GM18951 (cell line): ENCODE results near the gene NXPH1.

Experiments used
- POLR2A ChIP-seq: IDR thresholded peaks from 4 replicates; pipeline ENCODE4 v1.6.1; 2011; ENCODE audit warnings: mild to moderate bottlenecking; ENCODE audit not compliant: insufficient read length, insufficient read depth; ENCODE audit errors: extremely low read depth
- in situ Hi-C: fragments of 300-500 bp; cut with MboI; formaldehyde crosslinking; loops from one replicate; pipeline ENCODE4 v1.12.0; 2022; ENCODE audit warnings: low sequenced_read_pairs, mixed read lengths, inconsistent platforms; ENCODE audit not compliant: unreplicated experiment

NXPH1 gene

GRCh38 chr7:8560501-8560900 is 127.1 kb downstream of the NXPH1 start:
- in situ Hi-C loops = no loop called here
- no peak for TF ChIP-seq POLR2A

GRCh38 chr7:8561449-8561848 is 128.0 kb downstream of the NXPH1 start:
- in situ Hi-C loops = no loop called here
- no peak for TF ChIP-seq POLR2A

DNA sequence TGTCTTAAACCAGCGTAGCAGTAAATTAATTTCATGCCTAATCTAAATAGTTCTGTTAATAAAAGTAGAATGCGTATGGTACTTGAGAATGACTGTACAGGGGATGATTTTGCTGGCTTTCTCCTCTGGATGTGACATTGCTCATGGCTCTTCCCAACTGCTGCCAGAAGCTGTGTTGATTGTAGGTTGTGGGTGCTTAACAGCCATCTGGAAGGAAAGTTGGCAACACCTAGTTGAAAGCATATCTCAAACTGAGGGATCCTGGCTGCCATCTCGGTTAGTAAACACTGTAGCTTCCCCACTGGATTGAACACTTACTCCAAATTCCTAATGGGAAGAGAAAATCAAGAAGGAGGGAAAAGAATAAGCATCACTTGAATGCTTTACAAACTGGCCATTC is 130.9 kb downstream of the NXPH1 start:
- in situ Hi-C loops = no loop called here
- no peak for TF ChIP-seq POLR2A

- in situ Hi-C loops = no loop called here
- TF ChIP-seq POLR2A = no peak
Measured at GRCh38 chr7:8566016-8566415, 132.6 kb downstream of the NXPH1 start.

DNA sequence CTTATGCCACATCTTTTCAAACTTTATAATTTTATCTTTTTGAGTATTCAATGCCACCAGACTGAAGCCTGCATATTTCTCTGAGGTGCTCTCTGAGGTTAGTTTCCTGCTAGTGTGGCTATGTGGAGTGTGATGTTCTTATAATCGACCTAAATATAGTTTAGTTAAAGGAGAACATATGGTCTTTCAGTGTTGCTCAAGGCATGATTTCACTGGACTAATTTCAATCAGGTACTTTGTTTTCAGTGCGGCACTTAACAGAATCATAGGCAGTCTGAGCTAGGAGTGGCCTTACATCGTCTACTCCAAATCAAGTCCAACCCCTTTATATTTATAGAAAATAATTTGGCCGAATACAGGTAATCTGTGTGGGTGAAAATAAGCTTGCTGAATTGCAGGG is 134.2 kb downstream of the NXPH1 start:
- no peak for TF ChIP-seq POLR2A
- in situ Hi-C loops = no loop called here

DNA sequence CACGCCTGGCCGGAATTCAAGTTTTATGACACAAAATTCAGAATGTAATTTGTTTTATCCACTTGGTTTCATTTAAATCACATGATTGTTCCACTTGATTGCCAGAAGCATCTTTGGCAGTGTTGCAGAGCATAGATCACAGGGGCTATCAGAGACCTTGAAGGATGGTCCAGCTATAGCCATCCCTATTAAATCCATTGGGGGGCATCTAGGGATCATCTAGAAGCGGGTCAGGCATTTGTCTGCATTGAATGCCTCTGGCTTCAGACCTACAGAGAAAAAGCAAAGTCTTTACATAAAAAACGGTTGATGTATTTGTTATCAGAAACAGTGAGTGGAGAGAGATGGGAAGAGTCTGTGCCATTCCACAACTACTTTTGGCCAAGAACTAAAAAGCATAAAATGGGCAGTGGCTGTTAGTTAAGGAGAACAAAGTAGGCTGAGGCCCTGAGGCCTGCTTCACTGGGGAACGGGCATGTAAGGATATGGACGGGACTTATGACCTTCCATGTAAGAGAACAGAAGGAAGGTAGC is 146.3 kb downstream of the NXPH1 start:
- in situ Hi-C loops = no loop called here
- TF ChIP-seq POLR2A = no peak

DNA sequence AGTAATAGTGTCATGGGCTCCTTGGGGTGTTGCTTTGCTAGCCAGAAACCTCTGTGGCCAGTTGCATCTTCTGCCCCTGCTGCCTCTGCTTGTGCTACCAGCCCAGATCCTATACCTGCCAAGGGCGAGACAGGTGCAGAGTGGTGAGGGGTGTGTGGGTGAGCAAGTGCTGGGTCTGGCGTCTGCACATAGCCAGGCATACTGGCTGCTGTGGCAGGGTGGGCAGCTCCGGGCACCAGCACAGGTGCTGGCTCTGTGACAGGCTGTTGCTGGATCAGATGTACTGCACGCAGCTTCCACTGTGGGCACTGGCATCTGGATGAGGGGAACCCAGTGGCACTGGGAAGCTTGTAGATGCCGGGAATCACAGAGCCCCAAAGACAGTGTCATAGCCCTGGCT is 148.4 kb downstream of the NXPH1 start:
- TF ChIP-seq POLR2A = no peak
- in situ Hi-C loops = no loop called here

GRCh38 chr7:8582728-8583127 is 149.3 kb downstream of the NXPH1 start:
- in situ Hi-C loops = no loop called here
- TF ChIP-seq POLR2A = no peak

GRCh38 chr7:8585591-8585990 is 152.2 kb downstream of the NXPH1 start:
- TF ChIP-seq POLR2A = no peak
- in situ Hi-C loops = no loop called here

GRCh38 chr7:8590225-8590624 is 156.8 kb downstream of the NXPH1 start:
- in situ Hi-C loops = no loop called here
- TF ChIP-seq POLR2A = no peak

DNA sequence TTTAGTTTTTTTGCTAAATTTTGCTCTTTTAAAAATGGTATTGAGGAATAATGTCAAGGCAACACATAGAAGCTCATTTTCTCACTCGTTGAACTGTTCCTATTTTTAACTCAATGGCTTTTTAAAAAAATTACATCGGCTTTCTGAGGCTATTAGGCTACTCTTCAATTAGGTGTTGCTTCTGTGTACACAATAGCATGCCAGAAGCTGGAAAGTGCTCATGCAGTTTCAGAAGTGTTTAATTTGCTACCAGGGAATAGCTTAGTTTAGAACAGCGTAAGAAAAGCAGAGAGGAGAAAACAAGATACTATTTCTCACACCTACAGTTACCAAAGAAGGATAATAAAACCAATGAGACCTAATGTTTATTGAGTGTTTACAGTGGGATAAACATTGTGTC is 157.4 kb downstream of the NXPH1 start:
- no peak for TF ChIP-seq POLR2A

GRCh38 chr7:8591289-8591688 is 157.9 kb downstream of the NXPH1 start:
- in situ Hi-C loops = no loop called here
- no peak for TF ChIP-seq POLR2A

More for the DNA sequence above, 157.4 kb downstream of the NXPH1 start:
- in situ Hi-C loops = no loop called here

GRCh38 chr7:8592167-8592566 is 158.8 kb downstream of the NXPH1 start:
- in situ Hi-C loops = no loop called here

GRCh38 chr7:8594115-8594514 is 160.7 kb downstream of the NXPH1 start:
- no peak for TF ChIP-seq POLR2A
- in situ Hi-C loops = no loop called here

More at GRCh38 chr7:8592167-8592566, 158.8 kb downstream of the NXPH1 start:
- no peak for TF ChIP-seq POLR2A

DNA sequence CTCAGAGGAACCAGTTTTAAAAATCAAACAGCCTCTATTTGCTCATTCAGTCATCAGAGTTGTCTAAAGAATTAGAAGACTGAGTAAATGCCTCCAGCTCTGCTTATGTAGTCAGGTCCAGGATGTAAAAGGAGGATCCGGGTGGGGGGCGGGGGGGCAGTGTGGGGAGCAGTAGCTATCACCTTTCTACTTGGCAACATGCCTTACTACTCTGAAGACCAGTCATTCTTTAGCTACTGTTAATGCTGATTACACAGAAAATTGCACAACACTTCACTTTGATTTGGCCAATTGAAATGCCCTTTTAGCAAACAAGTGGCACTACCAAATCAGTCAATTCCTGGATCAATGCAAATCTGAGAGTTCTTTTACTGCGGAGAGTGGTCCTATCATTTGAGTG is 164.2 kb downstream of the NXPH1 start:
- in situ Hi-C loops = no loop called here
- TF ChIP-seq POLR2A = no peak
